SKM-1 treated with dmso at 0.1 percent for 144 hours (cell line): ENCODE data around the gene SYNJ2.

Source experiments
- DNase-seq: peaks from one replicate; lab custom pipeline; 2025; ENCODE audit not compliant: unreplicated experiment; lab: John Stamatoyannopoulos, UW

SYNJ2 gene

DNA sequence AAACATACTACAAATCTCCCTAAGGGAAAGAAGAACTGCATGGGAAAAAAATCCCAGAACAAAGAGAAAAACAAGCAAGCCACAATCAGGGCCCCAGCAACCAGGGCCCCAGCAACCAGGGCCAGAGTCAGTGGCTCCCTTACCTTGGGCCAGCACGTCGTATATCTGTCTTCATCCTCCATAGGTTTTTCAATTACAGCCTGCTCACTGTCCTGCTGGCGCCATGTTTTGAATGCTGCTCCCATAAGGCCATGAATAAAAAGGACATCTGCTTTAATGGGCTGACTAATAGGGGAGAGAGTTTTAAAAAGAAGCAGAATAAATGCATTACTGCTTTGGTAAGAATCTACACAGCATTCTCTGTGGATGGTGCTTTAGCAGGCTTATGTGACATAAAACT is 137.2 kb downstream of the SYNJ2 start:
- no peak for DNase-seq

- no peak for DNase-seq
These were observed 139.7 kb downstream of the SYNJ2 start for GRCh38 chr6:158121335-158121734.

- no peak for DNase-seq
These were observed 140.4 kb downstream of the SYNJ2 start for GRCh38 chr6:158122048-158122447.

- no peak for DNase-seq
These were observed 142.6 kb downstream of the SYNJ2 start for GRCh38 chr6:158124288-158124687.

DNA sequence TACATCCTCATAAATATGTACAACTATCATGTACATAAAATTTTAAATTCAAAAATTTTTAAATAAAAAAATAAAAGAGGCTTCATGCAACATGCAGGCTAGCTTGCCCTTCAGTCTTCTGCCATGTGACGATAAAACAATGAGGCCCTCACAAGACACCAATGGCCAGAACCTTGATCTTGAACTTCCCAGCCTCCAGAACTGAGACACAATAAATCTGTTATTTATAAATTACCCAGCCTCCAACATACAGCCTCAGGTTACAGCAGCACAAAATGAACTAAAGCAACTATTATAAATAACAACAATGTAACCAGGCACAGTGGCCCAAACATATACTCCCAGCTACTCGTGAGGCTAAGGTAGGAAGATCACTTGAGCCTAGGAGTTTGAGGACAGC is 143.6 kb downstream of the SYNJ2 start:
- no peak for DNase-seq

- peak; percentile 32 for DNase-seq
These were observed 150.3 kb downstream of the SYNJ2 start for GRCh38 chr6:158131926-158132325.

DNA sequence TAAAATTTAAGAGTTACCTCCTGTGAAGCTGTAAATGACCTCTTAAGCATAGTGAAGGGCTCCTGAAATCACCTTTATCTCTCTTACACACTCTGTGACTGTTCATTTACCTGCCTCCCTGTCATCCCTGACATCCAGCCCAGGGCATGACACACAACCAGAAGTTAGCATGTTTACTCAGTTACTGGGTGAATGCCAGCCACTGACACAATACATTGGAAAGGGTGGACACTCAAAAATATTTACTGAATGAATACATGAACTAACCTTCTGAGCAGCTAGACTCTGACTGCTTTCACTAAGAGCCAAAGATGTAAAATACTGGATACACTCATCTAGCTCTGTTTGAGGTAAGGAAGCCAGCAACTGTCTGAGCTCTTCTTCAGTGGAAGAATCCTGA is 161.1 kb downstream of the SYNJ2 start:
- DNase-seq, result no peak

DNA sequence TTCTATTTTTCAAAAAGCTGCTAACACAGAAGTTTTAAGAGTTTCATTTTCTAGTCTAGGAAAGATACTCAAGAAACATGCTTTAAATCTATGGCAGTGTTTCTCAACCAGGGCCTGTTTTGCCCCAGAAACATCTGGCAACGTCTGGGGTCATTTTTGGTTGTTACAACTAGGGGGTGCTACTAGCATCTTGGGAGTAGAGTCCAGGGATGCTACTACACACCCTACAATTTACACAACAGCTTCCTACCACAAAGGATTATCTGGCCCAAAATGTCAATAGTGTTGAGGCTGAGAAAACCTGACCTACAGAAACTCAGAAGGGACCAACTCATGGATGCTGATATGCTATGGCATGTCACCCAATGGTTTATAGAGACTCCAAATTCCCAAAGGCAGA is 162.0 kb downstream of the SYNJ2 start:
- peak; percentile 32 for DNase-seq
